ENCODE results near the gene LENG8.

Gene LENG8

GRCh38 chr19:54448774-54449700, at the start of gene LENG8:
LENG8 (plus strand) TSS chr19:54449199; CDS start chr19:54451345, 2,146 bp downstream.
- peak; percentile 98 for DNase-seq

GRCh38 chr19:54400913-54401312, 48.1 kb upstream of the LENG8 start:
- no peak for DNase-seq

- DNase-seq = no peak
These were observed 45.9 kb upstream of the LENG8 start for GRCh38 chr19:54403054-54403453.

GRCh38 chr19:54405628-54406027, 43.4 kb upstream of the LENG8 start:
- no peak for DNase-seq

- DNase-seq = no peak
These were observed 41.2 kb upstream of the LENG8 start for GRCh38 chr19:54407780-54408179.

GRCh38 chr19:54408456-54409026, 40.5 kb upstream of the LENG8 start:
- no peak for DNase-seq

GRCh38 chr19:54411033-54411432, 38.0 kb upstream of the LENG8 start:
- DNase-seq = no peak

GRCh38 chr19:54412877-54413276, 36.1 kb upstream of the LENG8 start:
- no peak for DNase-seq

GRCh38 chr19:54414156-54414555, 34.8 kb upstream of the LENG8 start:
- no peak for DNase-seq

- DNase-seq = peak; percentile 28
These were observed 33.6 kb upstream of the LENG8 start, which contains the start of gene TTYH1 for GRCh38 chr19:54415208-54415900. TTYH1 (plus strand) TSS chr19:54415464; CDS start chr19:54415553, 89 bp downstream.

GRCh38 chr19:54415901-54416673, 32.9 kb upstream of the LENG8 start:
- DNase-seq = no peak

GRCh38 chr19:54416695-54417491, 32.1 kb upstream of the LENG8 start:
- no peak for DNase-seq

GRCh38 chr19:54418030-54418929, 30.7 kb upstream of the LENG8 start:
- no peak for DNase-seq

GRCh38 chr19:54418930-54419800, 29.8 kb upstream of the LENG8 start:
- no peak for DNase-seq

GRCh38 chr19:54420068-54420382, 29.0 kb upstream of the LENG8 start:
- no peak for DNase-seq

- no peak for DNase-seq
These were observed 28.4 kb upstream of the LENG8 start for GRCh38 chr19:54420383-54421168.

GRCh38 chr19:54421169-54421516, 27.9 kb upstream of the LENG8 start:
- DNase-seq = no peak

- no peak for DNase-seq
These were observed 27.5 kb upstream of the LENG8 start for GRCh38 chr19:54421521-54421920.

- DNase-seq = no peak
These were observed 26.9 kb upstream of the LENG8 start for GRCh38 chr19:54422136-54422535.

Measured in stimulated activated CD4-positive, alpha-beta T cell treated with anti-CD3 and anti-CD28 coated beads, Interleukin-1b, Interleukin-23, amount 100 ng/mL, for 48 hours (primary cell).